GM18502 (cell line): Measurements from ENCODE around the gene PTPRB.

Experiments
- ATAC-seq: cut with Tn5 transposase; IDR thresholded peaks from one replicate; pipeline ENCODE4 v1.9.1; 2021; ENCODE audit warnings: mild to moderate bottlenecking; ENCODE audit not compliant: unreplicated experiment, poor library complexity

PTPRB gene

DNA sequence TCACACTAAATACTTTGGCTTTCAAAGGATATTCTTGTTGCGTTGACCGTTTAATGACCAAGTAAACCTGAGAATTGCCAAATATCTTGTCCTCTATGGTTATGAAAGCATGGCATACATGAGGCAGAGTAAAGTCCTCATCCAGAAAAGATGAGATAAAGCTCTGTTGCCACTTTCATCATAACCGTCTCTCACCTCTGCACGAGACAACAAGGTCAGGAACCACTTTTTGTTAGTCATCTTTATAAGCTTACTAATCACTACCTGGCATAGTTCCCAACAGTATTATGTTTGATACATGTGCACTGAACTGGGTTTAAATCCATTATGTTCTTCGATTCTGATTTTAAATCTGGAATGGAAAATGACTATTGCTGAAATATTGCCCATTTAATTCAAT, 31.3 kb downstream of the PTPRB start:
- no peak for ATAC-seq

DNA sequence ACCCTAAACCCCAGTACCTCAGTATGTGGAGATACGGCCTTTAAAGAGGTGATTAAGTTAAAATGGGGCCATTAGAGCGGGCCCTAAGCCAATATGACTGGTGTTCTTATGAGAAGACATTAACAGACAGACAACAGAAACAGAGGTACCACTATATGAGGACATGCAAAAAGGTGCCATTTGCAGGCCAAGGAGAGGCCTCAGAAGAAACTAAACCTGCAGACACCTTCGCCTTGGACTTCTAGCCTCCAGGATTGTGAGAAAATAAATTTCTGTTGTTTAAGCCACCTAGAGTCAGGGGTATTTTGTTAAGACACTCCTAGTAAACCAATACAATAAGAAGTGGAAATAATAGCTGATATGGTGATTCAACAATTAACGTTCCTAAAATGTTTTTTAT, 32.6 kb downstream of the PTPRB start:
- ATAC-seq = no peak

DNA sequence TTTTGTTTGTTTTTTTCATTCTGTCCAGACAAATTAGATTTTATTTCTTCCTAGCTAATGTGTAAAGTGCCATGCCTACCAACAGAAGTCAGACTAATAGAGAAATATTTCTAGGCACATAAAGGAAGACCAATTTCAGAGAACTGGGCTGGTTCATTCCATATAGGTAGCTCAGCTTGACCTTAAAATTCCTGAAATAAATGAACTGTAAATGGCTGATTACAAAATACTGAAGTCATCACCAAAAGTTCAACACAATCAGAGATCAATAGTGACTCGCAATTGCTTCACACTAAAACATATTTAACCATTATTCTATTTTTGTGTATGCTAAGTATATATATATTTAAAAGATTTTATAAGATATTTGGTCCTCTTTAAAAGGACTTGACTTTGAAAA, 34.2 kb downstream of the PTPRB start:
- ATAC-seq = no peak

DNA sequence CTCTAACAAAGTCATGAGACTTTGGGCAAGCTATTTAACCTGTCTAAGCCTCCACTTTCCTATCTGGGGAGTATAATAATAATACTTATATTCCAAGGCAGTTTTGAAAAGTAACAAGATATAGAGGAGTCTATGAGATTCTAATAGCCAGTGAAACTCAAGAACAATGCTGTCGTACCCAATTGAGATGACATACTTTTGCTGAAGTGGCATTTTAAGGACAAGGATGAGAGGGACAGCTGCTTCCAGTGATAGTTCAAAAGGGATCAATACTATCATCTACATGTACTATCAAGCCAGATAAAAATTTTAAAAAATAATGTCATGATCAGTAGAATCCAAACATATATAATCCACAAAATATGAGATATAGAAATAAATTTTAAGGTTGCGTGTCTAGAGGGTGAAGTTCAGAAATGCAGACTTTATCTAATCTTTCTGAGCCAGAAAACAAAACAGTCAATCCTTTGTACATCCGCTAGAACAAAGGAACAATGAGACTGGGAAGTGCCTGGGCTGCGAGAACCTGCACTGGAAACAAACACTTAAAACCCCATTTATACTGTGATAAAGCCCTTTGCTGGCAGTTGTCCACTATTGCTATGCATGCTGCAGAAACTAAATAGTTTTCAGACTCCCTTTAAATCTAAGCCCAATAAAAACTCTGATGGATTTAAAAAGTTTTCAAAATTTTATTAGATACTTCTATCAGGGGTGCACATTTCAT, 38.6 kb downstream of the PTPRB start:
- no peak for ATAC-seq

DNA sequence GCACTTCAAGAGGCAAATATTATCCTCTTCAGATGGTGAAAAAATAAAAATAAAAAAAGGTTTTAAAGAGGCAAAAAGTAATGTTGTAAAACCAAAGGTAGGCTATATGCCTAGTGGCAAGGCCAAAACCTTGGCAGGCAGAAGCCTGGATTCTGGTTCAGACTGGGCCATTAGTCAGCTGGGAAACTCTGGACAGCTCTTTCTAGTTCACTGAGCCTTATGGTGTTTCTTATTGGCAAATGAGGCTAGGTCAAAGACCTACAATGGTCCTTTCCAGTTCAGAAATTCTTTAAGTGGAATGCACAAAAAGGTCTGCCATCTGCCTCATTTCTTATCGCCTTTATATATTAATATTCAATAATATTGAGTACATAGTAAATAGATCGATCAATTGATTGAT, 44.6 kb downstream of the PTPRB start:
- no peak for ATAC-seq

DNA sequence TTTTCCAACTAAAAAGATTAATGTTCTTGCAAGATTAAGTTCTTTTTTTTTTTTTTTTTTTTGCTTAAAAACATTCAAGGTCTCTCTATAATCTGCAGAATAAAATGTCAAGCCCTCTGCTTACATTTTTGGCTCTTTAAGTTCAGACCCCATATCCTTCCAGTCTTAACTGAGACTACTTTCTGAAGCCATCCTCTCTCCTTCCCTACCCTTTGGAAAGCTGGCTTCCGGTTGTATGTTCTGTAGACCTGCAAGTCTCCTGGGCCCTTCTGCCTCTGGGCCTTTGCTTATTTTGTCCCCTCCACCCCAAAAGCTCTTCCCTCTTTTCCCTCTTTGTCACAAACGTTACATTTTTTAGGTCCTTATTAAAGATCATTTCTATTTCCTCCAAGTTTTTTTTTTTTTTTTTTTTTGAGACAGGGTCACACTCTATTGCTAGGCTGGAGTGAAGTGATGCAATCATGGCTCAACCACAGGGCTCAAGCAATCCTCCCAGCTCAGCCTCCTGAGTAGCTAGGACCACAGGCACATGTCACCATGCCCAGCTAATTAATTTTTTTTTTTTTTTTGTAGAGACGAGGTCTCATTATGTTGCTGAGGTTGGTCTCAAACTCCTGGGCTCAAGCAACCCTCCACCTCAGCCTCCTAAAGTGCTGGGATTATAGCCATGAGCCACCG, 46.5 kb downstream of the PTPRB start:
- ATAC-seq = no peak

DNA sequence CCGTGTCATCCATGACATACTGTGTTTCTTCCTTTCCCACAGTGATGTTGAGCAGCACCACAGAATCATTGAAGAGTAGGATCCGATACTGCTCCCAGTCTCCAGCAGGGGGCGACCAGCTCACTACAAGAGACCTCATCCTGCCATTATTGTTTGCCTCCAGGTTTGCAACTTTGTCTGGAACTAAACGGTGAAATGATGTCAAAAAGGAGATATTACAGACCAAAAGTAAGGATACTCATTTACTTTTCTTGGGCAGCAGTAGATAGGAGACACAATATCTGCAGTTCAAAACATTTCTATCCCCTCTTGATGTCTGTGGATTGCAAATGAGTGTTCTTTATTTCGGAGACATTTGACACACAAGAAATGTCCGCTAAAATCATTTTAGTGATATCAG, 47.2 kb downstream of the PTPRB start:
- ATAC-seq = peak; percentile 98

DNA sequence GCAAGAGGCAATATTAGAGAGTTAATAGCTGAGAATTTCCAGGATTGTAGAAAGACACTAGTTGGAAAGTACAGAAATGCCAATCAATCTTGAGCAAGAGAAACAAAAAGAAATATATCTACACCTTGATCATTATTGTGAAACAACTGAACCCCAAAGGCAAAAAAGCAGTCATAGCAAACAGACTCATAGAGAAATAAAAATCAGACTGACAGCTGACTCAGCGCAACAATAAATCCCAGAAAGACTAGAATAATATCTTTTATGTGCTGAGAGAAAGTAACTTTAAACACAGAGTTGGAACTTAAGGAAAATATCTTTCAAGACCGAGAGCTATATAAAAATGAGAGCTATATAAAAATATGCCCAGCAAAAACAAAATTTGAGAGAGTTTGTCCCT, 52.9 kb downstream of the PTPRB start:
- no peak for ATAC-seq

DNA sequence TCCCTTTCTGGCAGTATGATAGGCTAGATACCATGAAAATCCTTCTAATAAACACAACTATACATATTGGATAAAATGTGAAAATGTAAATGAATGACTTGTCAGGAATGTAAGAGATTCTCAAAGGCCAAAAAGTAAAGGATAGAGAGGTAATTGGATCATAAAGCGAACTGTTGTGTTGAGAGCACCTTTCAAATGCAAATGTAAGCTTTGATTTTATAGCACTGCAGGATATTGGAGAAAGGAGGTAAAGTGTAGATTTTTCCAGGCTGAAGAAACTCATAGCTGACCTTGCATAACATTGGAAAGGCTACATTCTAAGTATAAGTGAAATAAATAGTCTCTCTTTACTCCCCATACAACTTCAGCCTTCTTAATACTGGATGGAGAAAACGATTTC, 54.0 kb downstream of the PTPRB start:
- no peak for ATAC-seq

DNA sequence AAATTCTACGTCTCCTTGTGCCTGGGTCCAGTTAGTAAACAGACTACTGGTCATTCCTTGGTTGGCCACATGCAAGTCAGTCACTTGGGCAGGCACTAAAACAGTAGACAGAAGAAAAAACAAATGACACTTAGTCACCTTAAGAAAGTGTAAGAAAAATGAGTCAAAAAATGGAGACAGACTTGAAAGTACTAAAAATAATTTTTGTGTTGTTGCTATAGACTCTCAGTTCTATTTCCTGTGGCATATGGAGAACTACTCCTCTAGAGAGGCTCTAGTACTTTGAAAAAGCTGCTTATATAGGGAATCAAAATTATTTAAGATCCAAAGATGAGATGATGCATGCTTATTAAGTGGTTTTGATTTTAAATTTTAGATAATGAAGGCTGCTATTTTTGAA, 56.0 kb downstream of the PTPRB start:
- ATAC-seq = no peak

DNA sequence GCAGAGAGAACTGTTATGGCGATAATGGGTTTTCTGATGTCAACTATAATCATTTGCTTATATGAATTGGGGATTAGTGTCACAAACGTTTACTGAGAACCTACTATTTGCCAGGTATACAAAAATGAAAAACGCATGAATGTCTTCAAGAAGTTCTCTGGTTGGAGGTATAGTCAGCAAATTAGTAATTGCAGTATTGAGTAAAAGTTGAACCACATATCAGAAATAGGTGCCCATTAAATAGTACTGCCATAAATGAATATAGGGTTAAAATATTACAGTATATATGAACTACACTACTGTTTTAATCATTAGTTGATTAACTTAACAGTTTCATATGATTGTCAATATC, 60.0 kb downstream of the PTPRB start:
- ATAC-seq = no peak

DNA sequence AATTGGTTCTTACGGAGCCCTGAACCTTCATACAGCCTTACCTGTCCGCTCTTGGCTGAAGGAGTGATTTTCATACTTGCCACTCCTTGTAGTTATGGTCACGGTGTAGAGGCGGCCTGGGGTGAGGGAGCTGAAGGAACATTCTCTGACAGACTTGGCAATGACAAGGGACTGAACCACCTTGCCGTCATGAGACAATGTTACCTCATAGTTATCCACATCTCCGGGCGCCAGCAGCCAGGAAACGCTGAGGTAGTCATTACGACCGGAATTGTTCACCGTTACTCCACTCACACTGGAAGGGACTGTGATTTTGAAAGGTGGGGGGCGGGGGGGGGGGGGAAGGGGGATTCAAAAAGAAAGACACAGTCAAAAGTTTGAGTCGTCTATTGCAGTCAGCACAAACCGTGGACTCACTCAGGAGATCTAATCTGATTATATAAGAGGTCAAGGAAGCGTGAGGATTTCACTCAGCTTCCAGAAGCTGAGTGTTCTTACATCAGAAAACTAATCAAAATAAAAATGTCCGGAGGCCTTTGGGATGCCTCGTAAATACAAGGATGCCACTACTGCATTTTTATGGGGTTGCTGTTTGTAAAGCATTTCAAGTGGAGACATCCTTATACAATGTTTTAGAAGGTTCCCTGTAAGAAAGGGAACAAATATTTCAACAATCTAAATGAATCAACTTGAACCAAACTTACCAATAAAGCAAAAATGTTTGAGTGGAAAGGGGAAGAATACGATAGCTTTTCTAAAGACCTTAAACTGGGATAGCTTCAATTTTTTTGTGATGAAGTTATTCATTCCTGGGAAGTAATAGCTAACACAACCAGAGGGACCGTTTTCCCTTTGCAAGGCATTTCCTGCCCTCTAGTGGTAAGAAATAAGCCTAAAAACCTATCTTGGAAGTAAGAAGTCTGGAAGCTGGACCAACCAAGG, 60.6 kb downstream of the PTPRB start:
- peak; percentile 73 for ATAC-seq

DNA sequence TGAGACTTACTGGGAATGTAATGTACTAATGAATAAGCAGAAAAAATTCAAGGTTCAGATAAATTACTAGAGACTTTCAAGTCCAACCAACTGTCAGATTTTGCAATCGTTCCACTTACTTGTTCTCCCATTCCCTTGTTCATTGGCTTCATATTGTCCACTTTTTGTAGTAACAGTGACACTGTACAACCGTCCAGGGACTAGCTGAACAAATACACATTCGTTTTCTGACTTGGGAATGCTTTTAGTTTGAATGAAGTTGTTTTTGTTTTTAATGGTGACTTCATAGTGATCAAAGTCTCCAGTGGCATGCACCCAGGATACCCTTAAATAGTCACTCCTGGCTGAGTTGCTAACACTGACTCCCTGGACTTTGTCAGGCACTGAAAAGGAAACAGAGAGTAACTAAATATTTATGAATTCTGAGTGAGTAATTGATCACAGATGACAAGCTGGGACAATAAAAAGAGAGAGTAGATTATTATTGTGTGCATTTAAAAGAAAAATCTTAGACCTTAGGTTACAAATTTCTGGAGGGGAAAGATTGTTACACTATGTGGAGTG, 65.4 kb downstream of the PTPRB start:
- no peak for ATAC-seq

DNA sequence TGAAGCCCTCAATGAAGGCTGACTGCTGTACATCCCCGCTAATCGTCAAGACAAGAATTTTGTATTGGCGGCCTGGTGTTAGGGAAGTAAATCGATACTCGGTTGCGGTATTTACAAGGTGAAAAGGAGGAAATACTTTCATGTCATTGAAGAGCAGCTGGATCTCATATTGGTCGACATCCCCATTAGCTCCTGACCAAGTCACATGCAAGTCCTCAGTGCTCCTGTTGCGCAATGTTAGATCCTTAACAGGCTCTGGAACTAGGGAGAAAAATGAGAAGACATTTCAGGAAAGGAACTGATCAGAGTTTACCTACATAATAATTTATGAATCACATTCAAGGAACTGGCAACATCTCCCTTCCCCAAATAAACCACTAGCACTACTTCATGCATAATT, 66.2 kb downstream of the PTPRB start:
- ATAC-seq = no peak

DNA sequence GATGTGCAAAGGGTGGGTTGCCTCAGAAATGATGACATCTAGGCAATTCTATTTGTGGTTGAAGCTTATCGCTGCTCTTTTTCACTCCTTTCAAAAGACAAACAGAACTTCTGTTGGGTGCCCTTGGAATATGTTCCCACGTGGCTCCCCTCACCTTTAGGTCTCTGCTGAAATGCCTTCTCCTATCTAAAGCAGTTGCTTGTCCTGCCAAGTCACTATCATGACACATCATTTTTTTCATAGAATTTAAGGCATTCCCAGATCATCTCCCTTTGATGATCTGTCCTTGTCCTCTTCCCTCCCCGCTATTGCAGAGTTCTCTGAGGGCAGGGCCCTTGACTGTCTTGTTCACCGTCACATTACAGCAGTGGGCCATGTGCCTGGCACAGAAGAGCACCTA, 75.7 kb downstream of the PTPRB start:
- ATAC-seq = no peak

DNA sequence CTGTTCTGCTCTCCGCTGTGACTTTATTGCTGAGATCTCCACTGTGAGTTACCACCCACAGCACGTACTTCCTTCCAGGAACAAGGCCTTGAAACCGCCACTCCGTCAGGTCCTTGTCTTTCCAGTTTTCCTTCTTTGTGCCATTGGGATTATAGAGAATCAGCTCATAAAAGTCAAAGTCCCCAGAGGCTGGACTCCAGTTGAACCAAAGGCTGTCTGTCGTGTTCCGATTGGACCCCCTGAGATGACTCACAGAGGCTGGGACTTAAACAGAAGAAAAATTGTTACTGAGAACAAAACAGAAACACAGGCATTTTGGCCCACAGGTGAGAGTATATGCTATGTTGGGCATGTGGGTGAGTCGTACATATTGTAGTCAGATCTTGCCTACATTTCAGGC, 76.6 kb downstream of the PTPRB start:
- no peak for ATAC-seq

DNA sequence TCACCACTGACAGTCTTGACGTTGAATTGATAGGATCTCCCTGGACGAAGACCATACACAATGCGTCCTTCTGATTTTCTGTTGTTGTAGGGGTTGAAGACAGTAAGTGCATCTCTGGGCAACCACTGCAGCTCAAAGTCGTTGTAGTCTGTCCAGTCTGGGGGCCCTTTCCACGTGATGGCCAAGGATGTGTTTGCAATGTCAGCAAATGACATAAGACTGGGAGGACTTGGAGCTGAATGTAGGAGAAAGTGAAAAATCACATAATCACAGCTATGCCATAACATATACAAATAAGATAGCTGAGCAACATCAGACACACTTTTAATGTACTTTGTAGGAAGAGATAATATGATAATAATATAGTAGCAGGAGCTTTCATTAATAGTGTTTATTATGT, 77.8 kb downstream of the PTPRB start:
- ATAC-seq = no peak

DNA sequence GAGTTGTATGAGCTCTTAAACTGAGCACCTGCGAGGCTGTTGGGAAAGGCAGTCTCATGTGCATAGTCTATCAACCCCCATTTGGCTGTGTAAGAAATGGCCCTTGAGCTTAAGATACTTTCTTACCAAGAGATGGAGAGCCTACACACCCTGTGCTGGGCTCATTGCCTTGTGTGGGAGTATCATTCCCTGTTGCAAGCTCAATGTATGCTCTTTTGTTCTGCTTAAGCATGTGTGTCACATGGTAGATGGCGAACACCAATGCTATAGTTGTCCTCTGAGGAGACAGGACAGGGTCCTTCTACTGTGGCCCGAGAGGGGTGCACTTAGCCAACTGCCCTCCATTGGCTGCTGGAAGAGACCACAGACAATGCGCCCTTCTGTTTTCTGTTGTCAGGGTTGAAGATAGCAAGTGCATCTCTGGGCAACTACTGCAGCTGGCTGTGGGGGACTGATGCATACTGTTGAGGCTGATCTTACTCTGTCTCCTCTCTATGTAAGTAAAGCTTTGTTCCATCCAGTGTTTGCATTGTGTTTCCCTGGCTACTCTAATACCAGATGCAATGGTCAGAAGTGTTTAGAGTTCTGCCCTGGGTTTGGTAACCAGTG, 79.5 kb downstream of the PTPRB start:
- no peak for ATAC-seq

DNA sequence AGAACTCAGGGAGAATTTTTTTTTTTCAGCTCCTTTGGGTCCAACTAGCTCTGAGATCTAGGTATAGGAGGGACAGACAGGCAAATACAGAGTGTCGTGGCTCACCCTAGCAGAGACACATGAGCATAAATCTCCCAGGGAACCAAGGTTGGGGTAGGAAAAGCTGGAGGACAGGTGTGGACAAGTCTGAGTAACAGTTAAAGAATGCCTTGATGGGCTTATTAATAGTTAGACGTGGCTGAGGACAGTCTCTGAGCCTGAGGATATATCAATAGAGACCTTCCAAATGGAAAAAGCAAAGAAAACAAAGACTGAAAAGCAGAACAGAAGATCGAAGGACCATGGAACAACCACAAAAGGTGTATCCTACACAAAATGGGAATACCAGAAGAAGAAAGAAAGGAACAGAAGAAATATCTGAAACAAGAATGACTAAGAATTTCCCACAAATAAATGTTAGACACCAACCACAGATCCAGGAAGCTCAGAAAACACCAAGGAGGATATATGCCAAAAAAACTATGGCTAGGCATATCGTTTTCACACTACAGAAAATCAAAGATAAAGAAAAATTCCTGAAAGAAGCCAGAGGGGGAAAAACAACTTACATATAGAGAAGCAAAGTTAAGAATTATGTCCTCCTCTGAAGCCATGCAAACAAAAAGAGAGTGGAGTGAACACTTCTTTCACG, 80.9 kb downstream of the PTPRB start:
- ATAC-seq = no peak

DNA sequence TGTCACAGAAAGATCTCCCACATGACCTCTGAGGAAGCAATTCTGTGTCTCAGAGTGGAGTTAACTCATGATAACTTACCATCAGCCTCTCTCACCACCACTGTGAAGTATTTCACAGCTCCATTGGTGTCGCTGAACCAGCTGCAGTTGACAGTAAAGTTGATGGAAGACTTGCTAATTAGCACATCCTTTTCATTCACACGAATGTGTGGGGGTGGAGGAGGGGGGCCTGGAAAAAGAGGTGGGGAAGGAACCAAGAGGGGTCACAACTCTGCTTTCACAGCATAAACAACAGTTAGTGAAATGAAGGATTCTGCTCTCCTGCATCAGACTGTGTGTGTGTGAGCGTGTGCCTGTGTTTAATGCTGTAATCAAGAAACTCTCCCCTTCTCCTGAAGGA, 82.1 kb downstream of the PTPRB start:
- ATAC-seq = no peak
